HG02973 (cell line): ENCODE results near the gene CDH4.

Source experiments
- ATAC-seq: cut with Tn5 transposase; IDR thresholded peaks from one replicate; pipeline ENCODE4 v1.9.1; 2021; ENCODE audit warnings: moderate library complexity; ENCODE audit not compliant: unreplicated experiment

CDH4 gene

GRCh38 chr20:61755971-61756845 is 504.1 kb downstream of the CDH4 start:
- ATAC-seq, result no peak

GRCh38 chr20:61756966-61757677 is 505.1 kb downstream of the CDH4 start:
- no peak for ATAC-seq

- no peak for ATAC-seq
Observed at GRCh38 chr20:61757678-61758563, 505.9 kb downstream of the CDH4 start.

GRCh38 chr20:61758564-61759200 is 506.6 kb downstream of the CDH4 start:
- no peak for ATAC-seq

GRCh38 chr20:61759286-61760065 is 507.4 kb downstream of the CDH4 start:
- no peak for ATAC-seq

- no peak for ATAC-seq
Observed at GRCh38 chr20:61760321-61760720, 508.3 kb downstream of the CDH4 start.

GRCh38 chr20:61760731-61761130 is 508.7 kb downstream of the CDH4 start:
- no peak for ATAC-seq

- ATAC-seq, result no peak
Observed at GRCh38 chr20:61761453-61762166, 509.5 kb downstream of the CDH4 start.

- ATAC-seq, result no peak
Observed at GRCh38 chr20:61762167-61762710, 510.2 kb downstream of the CDH4 start.

GRCh38 chr20:61762886-61763739 is 511.1 kb downstream of the CDH4 start:
- ATAC-seq, result no peak

GRCh38 chr20:61763740-61764400 is 511.8 kb downstream of the CDH4 start:
- no peak for ATAC-seq

GRCh38 chr20:61764471-61765025 is 512.5 kb downstream of the CDH4 start:
- ATAC-seq, result no peak

GRCh38 chr20:61765081-61765870 is 513.2 kb downstream of the CDH4 start:
- ATAC-seq, result no peak

- no peak for ATAC-seq
Observed at GRCh38 chr20:61765871-61766654, 514.0 kb downstream of the CDH4 start.

- no peak for ATAC-seq
Observed at GRCh38 chr20:61766921-61767610, 515.0 kb downstream of the CDH4 start.
